ENCODE results near the gene OR4F6. TPM values are rescaled to one million over a fixed set of nuclear protein-coding genes. Genes with fewer than 3 reads are reported as not detected.

OR4F6 gene
- total and polyA plus RNA-seq, 2 experiments from 2014 or later, result not detected

DNA sequence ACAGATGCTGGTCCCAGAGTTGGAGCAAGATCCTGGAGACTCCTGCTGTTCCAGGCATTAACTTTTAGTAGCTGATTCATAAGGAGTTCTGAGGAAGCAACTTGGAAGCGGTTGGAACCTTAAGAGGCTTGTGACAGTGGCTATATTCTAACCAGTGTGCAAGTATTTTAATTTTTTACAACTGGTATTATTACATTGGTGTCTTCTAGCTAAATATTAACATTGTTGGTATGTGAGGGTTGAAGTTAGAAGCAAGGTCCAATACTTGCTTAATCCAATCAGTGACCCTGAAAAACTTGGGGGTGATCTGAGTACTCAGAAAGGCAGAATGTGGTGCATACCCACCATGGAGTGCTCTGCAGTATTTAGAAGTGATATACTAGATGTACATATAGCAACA lies 7.1 kb downstream of the OR4F6 start:
- Mint-ChIP-seq H3K9me3 (no peaks in the 10 kb centered on the region), H3K4me1 (peaks cover 4% of the 10 kb centered on the region; the same call in 1 of the 3 replicates), H3K36me3 (ENCODE audit: low read depth) (no peaks in the 10 kb centered on the region), H3K27ac (no peak overlapping the region), H3K4me3 (no peak overlapping the region), H3K27me3 (ENCODE audit: insufficient read depth, low read depth, poor library complexity) (peaks cover 2% of the 10 kb centered on the region)
- Histone ChIP-seq H3K4me1 (ENCODE audit: insufficient read depth) (no peaks in the 10 kb centered on the region), H4K20me1 (replicated peaks; ENCODE audit: insufficient read depth) (no peaks in the 10 kb centered on the region), H3K79me2 (replicated peaks; ENCODE audit: insufficient read depth) (no peaks in the 10 kb centered on the region), H3K9me2 (ENCODE audit: insufficient read depth) (no peaks in the 10 kb centered on the region), H2AFZ (no peak overlapping the region), H3K27ac (ENCODE audit: low read depth) (no peak overlapping the region), H3K4me2 (no peak overlapping the region), H3K4me3 (no peak overlapping the region), H3K27me3 (ENCODE audit: insufficient read depth) (no peaks in the 10 kb centered on the region), H3K36me3 (ENCODE audit: insufficient read depth) (no peaks in the 10 kb centered on the region), H3F3A (replicated peaks; ENCODE audit: low read depth) (no peaks in the 10 kb centered on the region)
- DNase-seq (ENCODE audit: low spot score) (no peak), ATAC-seq (no peak)
- TF ChIP-seq, protein P1, sequence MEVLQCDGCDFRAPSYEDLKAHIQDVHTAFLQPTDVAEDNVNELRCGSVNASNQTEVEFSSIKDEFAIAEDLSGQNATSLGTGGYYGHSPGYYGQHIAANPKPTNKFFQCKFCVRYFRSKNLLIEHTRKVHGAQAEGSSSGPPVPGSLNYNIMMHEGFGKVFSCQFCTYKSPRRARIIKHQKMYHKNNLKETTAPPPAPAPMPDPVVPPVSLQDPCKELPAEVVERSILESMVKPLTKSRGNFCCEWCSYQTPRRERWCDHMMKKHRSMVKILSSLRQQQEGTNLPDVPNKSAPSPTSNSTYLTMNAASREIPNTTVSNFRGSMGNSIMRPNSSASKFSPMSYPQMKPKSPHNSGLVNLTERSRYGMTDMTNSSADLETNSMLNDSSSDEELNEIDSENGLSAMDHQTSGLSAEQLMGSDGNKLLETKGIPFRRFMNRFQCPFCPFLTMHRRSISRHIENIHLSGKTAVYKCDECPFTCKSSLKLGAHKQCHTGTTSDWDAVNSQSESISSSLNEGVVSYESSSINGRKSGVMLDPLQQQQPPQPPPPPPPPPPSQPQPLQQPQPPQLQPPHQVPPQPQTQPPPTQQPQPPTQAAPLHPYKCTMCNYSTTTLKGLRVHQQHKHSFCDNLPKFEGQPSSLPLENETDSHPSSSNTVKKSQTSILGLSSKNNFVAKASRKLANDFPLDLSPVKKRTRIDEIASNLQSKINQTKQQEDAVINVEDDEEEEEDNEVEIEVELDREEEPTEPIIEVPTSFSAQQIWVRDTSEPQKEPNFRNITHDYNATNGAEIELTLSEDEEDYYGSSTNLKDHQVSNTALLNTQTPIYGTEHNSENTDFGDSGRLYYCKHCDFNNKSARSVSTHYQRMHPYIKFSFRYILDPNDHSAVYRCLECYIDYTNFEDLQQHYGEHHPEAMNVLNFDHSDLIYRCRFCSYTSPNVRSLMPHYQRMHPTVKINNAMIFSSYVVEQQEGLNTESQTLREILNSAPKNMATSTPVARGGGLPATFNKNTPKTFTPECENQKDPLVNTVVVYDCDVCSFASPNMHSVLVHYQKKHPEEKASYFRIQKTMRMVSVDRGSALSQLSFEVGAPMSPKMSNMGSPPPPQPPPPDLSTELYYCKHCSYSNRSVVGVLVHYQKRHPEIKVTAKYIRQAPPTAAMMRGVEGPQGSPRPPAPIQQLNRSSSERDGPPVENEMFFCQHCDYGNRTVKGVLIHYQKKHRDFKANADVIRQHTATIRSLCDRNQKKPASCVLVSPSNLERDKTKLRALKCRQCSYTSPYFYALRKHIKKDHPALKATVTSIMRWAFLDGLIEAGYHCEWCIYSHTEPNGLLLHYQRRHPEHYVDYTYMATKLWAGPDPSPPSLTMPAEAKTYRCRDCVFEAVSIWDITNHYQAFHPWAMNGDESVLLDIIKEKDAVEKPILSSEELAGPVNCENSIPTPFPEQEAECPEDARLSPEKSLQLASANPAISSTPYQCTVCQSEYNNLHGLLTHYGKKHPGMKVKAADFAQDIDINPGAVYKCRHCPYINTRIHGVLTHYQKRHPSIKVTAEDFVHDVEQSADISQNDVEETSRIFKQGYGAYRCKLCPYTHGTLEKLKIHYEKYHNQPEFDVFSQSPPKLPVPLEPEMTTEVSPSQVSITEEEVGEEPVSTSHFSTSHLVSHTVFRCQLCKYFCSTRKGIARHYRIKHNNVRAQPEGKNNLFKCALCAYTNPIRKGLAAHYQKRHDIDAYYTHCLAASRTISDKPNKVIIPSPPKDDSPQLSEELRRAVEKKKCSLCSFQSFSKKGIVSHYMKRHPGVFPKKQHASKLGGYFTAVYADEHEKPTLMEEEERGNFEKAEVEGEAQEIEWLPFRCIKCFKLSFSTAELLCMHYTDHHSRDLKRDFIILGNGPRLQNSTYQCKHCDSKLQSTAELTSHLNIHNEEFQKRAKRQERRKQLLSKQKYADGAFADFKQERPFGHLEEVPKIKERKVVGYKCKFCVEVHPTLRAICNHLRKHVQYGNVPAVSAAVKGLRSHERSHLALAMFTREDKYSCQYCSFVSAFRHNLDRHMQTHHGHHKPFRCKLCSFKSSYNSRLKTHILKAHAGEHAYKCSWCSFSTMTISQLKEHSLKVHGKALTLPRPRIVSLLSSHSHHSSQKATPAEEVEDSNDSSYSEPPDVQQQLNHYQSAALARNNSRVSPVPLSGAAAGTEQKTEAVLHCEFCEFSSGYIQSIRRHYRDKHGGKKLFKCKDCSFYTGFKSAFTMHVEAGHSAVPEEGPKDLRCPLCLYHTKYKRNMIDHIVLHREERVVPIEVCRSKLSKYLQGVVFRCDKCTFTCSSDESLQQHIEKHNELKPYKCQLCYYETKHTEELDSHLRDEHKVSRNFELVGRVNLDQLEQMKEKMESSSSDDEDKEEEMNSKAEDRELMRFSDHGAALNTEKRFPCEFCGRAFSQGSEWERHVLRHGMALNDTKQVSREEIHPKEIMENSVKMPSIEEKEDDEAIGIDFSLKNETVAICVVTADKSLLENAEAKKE (CRISPR knock-in tag; IDR thresholded peaks at IDR 0.05), result no peak
- TF ChIP-seq STAT1 (IDR thresholded peaks at IDR 0.05; ENCODE audit: unreplicated experiment) (no peak), CREB1 (CRISPR knock-in tag; IDR thresholded peaks at IDR 0.05; ENCODE audit: low read depth) (no peak), NANOG (IDR thresholded peaks at IDR 0.05; ENCODE audit: borderline replicate concordance) (no peak), EZH2phosphoT487 (IDR thresholded peaks at IDR 0.05; ENCODE audit: unreplicated experiment) (no peak)
- TF ChIP-seq, protein P2, sequence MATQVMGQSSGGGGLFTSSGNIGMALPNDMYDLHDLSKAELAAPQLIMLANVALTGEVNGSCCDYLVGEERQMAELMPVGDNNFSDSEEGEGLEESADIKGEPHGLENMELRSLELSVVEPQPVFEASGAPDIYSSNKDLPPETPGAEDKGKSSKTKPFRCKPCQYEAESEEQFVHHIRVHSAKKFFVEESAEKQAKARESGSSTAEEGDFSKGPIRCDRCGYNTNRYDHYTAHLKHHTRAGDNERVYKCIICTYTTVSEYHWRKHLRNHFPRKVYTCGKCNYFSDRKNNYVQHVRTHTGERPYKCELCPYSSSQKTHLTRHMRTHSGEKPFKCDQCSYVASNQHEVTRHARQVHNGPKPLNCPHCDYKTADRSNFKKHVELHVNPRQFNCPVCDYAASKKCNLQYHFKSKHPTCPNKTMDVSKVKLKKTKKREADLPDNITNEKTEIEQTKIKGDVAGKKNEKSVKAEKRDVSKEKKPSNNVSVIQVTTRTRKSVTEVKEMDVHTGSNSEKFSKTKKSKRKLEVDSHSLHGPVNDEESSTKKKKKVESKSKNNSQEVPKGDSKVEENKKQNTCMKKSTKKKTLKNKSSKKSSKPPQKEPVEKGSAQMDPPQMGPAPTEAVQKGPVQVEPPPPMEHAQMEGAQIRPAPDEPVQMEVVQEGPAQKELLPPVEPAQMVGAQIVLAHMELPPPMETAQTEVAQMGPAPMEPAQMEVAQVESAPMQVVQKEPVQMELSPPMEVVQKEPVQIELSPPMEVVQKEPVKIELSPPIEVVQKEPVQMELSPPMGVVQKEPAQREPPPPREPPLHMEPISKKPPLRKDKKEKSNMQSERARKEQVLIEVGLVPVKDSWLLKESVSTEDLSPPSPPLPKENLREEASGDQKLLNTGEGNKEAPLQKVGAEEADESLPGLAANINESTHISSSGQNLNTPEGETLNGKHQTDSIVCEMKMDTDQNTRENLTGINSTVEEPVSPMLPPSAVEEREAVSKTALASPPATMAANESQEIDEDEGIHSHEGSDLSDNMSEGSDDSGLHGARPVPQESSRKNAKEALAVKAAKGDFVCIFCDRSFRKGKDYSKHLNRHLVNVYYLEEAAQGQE (IDR thresholded peaks at IDR 0.05; ENCODE audit: unreplicated experiment), result no peak
